HG03520 (cell line): ENCODE data around the gene SFRP2.

Experiments used
- ATAC-seq: cut with Tn5 transposase; IDR thresholded peaks from one replicate; pipeline ENCODE4 v1.9.1; 2021; ENCODE audit warnings: mild to moderate bottlenecking, moderate library complexity; ENCODE audit not compliant: unreplicated experiment

SFRP2 gene, protein sequence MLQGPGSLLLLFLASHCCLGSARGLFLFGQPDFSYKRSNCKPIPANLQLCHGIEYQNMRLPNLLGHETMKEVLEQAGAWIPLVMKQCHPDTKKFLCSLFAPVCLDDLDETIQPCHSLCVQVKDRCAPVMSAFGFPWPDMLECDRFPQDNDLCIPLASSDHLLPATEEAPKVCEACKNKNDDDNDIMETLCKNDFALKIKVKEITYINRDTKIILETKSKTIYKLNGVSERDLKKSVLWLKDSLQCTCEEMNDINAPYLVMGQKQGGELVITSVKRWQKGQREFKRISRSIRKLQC

DNA sequence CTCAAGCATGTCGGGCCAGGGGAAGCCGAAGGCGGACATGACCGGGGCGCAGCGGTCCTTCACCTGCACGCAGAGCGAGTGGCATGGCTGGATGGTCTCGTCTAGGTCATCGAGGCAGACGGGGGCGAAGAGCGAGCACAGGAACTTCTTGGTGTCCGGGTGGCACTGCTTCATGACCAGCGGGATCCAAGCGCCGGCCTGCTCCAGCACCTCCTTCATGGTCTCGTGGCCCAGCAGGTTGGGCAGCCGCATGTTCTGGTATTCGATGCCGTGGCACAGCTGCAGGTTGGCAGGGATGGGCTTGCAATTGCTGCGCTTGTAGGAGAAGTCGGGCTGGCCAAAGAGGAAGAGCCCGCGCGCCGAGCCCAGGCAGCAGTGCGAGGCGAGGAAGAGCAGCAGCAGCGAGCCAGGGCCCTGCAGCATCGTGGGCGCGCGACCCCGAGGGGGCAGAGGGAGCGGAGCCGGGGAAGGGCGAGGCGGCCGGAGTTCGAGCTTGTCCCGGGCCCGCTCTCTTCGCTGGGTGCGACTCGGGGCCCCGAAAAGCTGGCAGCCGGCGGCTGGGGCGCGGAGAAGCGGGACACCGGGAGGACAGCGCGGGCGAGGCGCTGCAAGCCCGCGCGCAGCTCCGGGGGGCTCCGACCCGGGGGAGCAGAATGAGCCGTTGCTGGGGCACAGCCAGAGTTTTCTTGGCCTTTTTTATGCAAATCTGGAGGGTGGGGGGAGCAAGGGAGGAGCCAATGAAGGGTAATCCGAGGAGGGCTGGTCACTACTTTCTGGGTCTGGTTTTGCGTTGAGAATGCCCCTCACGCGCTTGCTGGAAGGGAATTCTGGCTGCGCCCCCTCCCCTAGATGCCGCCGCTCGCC, at the start of gene SFRP2:
Gene SFRP2, minus strand, starts transcription at position 671 of the 864 bp plus-strand sequence. Its CDS starts 248 bp downstream, at position 423.
- no peak for ATAC-seq

GRCh38 chr4:153838564-153838963, 49.7 kb upstream of the SFRP2 start:
- no peak for ATAC-seq

GRCh38 chr4:153834901-153835300, 46.0 kb upstream of the SFRP2 start:
- no peak for ATAC-seq

- ATAC-seq: peak; percentile 51
Measured at GRCh38 chr4:153832720-153833287, 43.9 kb upstream of the SFRP2 start.

DNA sequence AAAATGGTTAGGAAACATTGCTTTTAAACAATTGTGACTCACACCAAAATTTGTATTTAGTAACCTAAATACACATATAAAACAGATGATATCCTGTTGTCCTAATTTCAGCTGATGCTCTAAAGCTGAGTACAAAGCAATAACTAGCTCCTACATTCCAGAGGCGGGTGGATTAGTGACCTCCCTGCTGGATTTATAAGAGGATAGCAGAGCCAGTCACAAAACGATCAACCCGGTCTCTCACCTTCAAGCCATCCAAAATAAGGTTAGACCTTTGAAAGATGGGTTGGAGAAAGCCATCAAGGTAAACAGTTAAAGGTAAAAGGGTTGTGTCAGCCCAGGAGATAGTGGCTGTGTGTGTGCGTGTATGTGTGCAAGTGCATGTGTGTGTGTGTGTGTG, 43.2 kb upstream of the SFRP2 start:
- ATAC-seq: no peak

DNA sequence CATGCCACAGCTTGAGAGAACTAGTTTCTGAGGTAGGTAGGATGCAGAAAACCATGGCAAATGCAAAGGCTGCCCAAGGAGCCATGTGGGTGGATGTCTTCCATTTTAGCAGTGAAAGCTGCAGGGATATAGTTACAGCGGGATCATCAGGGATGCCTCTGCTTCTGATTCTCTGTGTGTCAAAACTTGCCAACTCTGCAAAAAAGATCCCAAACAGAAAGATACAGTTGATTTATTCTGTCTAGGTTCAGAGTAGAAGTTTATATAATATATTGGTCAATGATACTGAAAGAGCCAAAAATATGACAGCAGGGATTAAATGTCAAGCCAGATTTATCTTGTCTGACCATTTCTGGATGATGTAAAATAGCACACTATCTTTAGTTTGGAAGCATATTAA, 42.4 kb upstream of the SFRP2 start:
- no peak for ATAC-seq

- no peak for ATAC-seq
Measured at GRCh38 chr4:153825691-153826090, 36.8 kb upstream of the SFRP2 start.

DNA sequence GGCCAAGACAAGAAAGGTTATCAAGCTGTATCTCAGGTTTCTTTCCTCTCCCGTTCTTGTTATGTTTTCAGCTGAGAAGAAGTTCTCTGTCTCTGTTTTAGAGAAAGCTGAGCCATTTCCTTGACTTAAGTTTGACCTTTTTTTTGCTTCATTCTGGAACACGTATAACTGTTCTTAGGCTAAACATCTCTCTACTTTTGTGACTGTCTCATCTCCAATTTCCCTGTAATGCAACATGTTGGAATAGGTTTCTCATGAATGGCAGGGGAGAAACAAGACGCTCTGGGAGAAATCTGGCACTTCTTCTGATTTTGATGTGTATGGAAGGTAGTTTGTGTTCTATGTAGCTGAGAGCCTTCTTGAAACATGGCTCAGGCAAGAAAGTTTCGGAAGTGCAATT, 36.2 kb upstream of the SFRP2 start:
- ATAC-seq: no peak

DNA sequence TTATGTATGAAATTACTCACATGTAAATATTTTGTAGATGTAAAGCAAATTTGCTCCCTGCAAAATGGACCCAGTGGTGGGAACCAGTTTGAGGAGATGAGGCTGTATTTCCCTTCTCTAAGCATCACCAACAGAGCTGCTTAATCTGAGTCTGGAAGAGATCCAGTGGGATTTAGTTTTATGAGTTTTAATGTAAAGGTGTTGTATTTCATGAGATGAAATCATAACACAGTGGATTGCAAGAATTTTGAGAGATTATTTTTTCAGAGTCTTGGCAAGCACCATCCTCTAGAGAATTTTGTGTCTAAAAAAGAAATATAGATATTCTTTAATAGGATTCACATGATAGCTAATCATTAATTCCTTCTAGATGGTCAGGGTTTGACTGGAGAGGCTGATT, 35.6 kb upstream of the SFRP2 start:
- no peak for ATAC-seq

GRCh38 chr4:153823483-153823882, 34.6 kb upstream of the SFRP2 start:
- ATAC-seq: no peak

GRCh38 chr4:153822316-153822715, 33.4 kb upstream of the SFRP2 start:
- ATAC-seq: no peak

GRCh38 chr4:153817466-153817865, 28.6 kb upstream of the SFRP2 start:
- no peak for ATAC-seq

DNA sequence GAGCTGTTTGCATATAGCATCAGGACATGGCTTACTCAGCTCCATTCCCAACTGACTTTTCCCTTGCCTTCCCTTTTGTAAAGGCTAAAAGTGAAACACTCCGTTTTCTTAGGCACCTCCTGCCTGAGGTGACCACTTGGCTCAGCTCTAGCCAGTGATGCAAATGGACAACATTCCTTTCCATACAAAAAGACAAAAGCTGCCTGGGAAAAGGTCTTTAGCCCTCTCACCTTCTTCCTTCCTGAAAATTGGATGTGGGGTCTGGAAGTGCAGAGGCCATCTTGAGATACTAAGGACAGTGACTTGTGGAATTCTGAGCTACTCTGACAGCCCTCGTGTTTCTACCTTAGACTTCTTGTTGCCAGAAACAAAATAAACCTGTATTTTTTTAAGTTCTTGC, 27.7 kb upstream of the SFRP2 start:
- ATAC-seq: no peak

DNA sequence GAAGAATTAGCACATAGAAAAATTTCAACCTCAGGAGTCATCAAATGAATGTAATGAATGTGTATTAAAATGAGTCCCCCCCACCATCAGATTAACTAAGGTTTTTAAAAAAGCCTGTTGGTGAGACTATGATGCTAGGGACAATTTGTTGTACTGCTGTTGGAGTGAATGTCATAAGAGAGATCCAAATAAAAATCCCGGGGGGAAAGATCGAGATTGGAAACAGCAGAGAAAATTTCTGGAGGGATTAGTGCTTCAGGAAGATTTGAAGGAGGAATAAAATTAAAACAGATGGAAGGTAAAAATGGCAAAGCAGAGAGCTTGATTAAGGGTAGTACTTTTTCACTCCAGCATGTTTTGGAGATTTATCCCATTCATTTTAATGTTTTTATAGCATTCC, 25.9 kb upstream of the SFRP2 start:
- no peak for ATAC-seq

DNA sequence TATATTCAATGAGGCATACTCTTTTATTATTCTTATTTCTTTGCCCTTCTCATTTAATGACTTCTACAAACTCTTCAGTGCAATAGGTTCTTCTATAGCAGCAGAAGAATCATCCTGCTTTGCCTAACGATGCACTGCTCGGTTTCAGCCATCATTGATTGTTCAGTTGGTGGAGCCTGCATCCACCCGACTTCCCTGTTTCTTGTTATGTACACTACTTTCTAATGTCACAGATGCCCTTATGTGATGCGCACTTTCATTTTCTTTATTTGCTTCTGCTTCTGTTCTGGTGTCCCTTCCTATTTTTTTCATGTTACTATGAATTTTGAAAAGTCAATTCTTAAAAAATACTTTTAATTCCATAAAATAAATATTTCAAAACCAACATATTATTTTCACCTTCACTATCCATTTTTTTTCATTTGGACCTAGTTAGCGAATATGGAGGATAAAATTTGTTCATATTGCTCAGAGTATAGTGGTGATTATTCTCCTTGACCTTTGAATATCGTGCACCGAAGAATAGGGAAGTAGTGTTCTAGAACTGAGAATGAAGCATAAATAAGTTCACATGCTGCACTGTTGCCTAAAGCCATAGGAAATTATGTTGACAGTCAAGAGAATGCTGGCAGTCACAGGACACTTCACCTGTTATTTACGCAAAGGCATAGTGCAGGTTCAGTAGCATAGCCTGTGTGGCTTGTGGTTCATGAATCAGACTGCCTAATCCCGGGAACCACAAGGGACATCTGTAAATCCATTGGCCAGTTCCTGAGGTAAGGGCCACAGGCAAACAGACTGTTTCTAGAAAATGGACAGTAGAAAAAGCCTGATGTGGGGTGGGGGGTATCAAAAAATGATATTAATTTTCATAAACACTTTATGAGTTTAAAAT, 21.3 kb upstream of the SFRP2 start:
- ATAC-seq: no peak

- peak; percentile 46 for ATAC-seq
Measured at GRCh38 chr4:153809307-153809706, 20.4 kb upstream of the SFRP2 start.

GRCh38 chr4:153808175-153808574, 19.3 kb upstream of the SFRP2 start:
- no peak for ATAC-seq

GRCh38 chr4:153806073-153806472, 17.2 kb upstream of the SFRP2 start:
- no peak for ATAC-seq

- ATAC-seq: no peak
Measured at GRCh38 chr4:153804722-153805121, 15.8 kb upstream of the SFRP2 start.

GRCh38 chr4:153799694-153800074, 10.8 kb upstream of the SFRP2 start:
- ATAC-seq: no peak
